ENCODE results near the gene SLC22A14. TPM values are rescaled to one million over a fixed set of nuclear protein-coding genes. Genes with fewer than 3 reads are reported as not detected.

SLC22A14 gene
- total and polyA plus RNA-seq, 2 donors from 2014 or later = 0.19 to 0.75 TPM

DNA sequence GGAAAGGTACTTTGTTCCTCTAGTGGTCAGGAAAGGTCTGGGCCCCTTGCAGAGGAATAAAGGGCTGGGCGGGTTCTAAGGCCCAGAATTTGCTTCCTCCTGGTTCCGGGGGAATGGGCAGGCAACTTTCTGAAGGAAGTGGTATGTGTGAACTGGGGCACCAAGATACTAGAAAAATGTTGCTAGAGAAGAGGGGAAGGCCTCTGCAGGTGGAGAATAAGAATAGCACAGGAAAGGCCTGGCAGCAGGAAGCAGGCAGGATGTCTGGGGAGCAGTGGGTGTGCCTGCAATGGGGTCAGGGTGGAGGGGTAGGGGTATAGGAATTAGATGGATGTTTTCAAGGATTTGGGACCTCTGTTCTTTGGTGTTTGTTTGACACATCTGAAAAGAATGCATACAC, 14.4 kb upstream of the SLC22A14 start:
- Histone ChIP-seq H3K9ac (ENCODE audit: low read length in 3 of 3) (no peak overlapping the region), H3K27me3 (ENCODE audit: control insufficient read depth, insufficient read depth, low read length) (no peaks in the 10 kb centered on the region), H3K4me1 (ENCODE audit: control insufficient read depth in 2 of 3, insufficient read depth in 2 of 3, low read depth in 1 of 3, low read length in 3 of 3) (peaks cover 0 to 35% (median 29%) of the 10 kb centered on the region in 3 donors), H3K9me3 (ENCODE audit: control insufficient read depth in 2 of 3, insufficient read depth in 1 of 3, low read length in 3 of 3) (no peaks in the 10 kb centered on the region), H3K4me3 (ENCODE audit: low read length in 3 of 3) (peak overlapping the region in 2 of 3 donors; percentile 47 to 62), H3K27ac (ENCODE audit: low read depth in 2 of 2, low read length in 2 of 2) (peak overlapping the region in 1 of 2 donors; percentile 26), H3K36me3 (ENCODE audit: control insufficient read depth in 2 of 3, insufficient read depth in 3 of 3, low read length in 3 of 3) (no peaks in the 10 kb centered on the region)
- no peak for FAIRE-seq
- TF ChIP-seq, protein P1, sequence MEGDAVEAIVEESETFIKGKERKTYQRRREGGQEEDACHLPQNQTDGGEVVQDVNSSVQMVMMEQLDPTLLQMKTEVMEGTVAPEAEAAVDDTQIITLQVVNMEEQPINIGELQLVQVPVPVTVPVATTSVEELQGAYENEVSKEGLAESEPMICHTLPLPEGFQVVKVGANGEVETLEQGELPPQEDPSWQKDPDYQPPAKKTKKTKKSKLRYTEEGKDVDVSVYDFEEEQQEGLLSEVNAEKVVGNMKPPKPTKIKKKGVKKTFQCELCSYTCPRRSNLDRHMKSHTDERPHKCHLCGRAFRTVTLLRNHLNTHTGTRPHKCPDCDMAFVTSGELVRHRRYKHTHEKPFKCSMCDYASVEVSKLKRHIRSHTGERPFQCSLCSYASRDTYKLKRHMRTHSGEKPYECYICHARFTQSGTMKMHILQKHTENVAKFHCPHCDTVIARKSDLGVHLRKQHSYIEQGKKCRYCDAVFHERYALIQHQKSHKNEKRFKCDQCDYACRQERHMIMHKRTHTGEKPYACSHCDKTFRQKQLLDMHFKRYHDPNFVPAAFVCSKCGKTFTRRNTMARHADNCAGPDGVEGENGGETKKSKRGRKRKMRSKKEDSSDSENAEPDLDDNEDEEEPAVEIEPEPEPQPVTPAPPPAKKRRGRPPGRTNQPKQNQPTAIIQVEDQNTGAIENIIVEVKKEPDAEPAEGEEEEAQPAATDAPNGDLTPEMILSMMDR (IDR thresholded peaks at IDR 0.05; ENCODE audit: borderline replicate concordance, extremely low read depth, insufficient read depth) = no peak
- intact Hi-C loops (cut with DNase I) = no loop called here
- DNase-seq = no peak

- TF ChIP-seq, protein P1 (IDR thresholded peaks at IDR 0.05; ENCODE audit: borderline replicate concordance, extremely low read depth, insufficient read depth) = no peak
- intact Hi-C loops (cut with DNase I) = no loop called here
- no peaks in the 10 kb centered on the region for H3K36me3 ChIP-seq (ENCODE audit: control insufficient read depth in 2 of 3, insufficient read depth in 3 of 3, low read length in 3 of 3)
- FAIRE-seq (no peak), DNase-seq (no peak)
- H3K4me3 ChIP-seq (ENCODE audit: low read length in 3 of 3) = peak overlapping the region in 2 of 3 donors; percentile 47 to 62
- H3K4me1 ChIP-seq (ENCODE audit: control insufficient read depth in 2 of 3, insufficient read depth in 2 of 3, low read depth in 1 of 3, low read length in 3 of 3) = peaks cover 0 to 34% (median 31%) of the 10 kb centered on the region in 3 donors
- H3K9ac ChIP-seq (ENCODE audit: low read length in 3 of 3) = no peak overlapping the region
- H3K27me3 ChIP-seq (ENCODE audit: control insufficient read depth, insufficient read depth, low read length) = no peaks in the 10 kb centered on the region
- no peaks in the 10 kb centered on the region for H3K9me3 ChIP-seq (ENCODE audit: control insufficient read depth in 2 of 3, insufficient read depth in 1 of 3, low read length in 3 of 3)
- peak overlapping the region in 1 of 2 donors; percentile 26 for H3K27ac ChIP-seq (ENCODE audit: low read depth in 2 of 2, low read length in 2 of 2)
Measured at GRCh38 chr3:38268087-38268486, 14.0 kb upstream of the SLC22A14 start.

DNA sequence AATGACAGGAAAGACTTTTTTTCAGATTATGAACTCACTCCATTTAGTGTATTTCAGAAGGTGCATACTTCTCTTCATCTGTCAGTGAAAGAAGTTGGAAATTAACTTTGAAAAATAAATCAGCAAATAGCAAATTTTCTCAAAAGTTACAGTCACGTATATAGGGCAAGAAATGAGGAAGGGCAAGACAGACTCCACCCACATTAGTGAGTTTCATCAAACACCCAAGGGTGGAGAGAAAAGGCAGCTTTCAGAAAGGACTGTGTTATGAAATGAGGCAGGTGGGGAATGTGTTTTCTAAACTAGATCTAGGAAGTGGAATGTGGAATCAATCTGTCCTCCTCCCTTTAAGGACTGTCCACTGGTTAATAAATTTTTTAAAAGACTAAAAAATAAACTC, 13.6 kb upstream of the SLC22A14 start:
- no peaks in the 10 kb centered on the region for H3K36me3 ChIP-seq (ENCODE audit: control insufficient read depth in 2 of 3, insufficient read depth in 3 of 3, low read length in 3 of 3)

More for the DNA sequence above, 13.6 kb upstream of the SLC22A14 start:
- Histone ChIP-seq H3K27me3 (ENCODE audit: control insufficient read depth, insufficient read depth, low read length) (no peaks in the 10 kb centered on the region), H3K9me3 (ENCODE audit: control insufficient read depth in 2 of 3, insufficient read depth in 1 of 3, low read length in 3 of 3) (no peaks in the 10 kb centered on the region), H3K4me3 (ENCODE audit: low read length in 3 of 3) (peak overlapping the region in 2 of 3 donors; percentile 47 to 62), H3K27ac (ENCODE audit: low read depth in 2 of 2, low read length in 2 of 2) (peak overlapping the region in 1 of 2 donors; percentile 26), H3K9ac (ENCODE audit: low read length in 3 of 3) (no peak overlapping the region), H3K4me1 (ENCODE audit: control insufficient read depth in 2 of 3, insufficient read depth in 2 of 3, low read depth in 1 of 3, low read length in 3 of 3) (peaks cover 0 to 29% (median 29%) of the 10 kb centered on the region in 3 donors)
- DNase-seq (no peak), FAIRE-seq (no peak)
- TF ChIP-seq, protein P1 (IDR thresholded peaks at IDR 0.05; ENCODE audit: borderline replicate concordance, extremely low read depth, insufficient read depth) = no peak
- intact Hi-C loops (cut with DNase I) = no loop called here

Measured in kidney (tissue), 14 donors.